ENCODE data around the gene GRIN1.

GRCh38 chr9:137161558-137162486 lies 22.9 kb downstream of the GRIN1 start:
- TF ChIP-seq USF2 (IDR thresholded peaks at IDR 0.05; ENCODE audit: low read length): no peak
- no peak for TF ChIP-seq KDM5A (IDR thresholded peaks at IDR 0.05; ENCODE audit: low read length)
- TF ChIP-seq CREB1 (IDR thresholded peaks at IDR 0.05): no peak
- TF ChIP-seq EZH2 (IDR thresholded peaks at IDR 0.05; ENCODE audit: low read depth, low read length, severe bottlenecking): no peak
- TF ChIP-seq RAD21 (IDR thresholded peaks at IDR 0.05 in 1 of 2, conservative IDR thresholded peaks at IDR 0.05 in 1 of 2; ENCODE audit: low read depth in 2 of 2, low read length in 2 of 2): no peak
- TF ChIP-seq POLR2AphosphoS5 (IDR thresholded peaks at IDR 0.05; ENCODE audit: low read depth, low read length): no peak
- no peak for TF ChIP-seq EP300 (IDR thresholded peaks at IDR 0.05; ENCODE audit: borderline replicate concordance in 1 of 2, low read depth in 2 of 2, low read length in 2 of 2)
- no peak for TF ChIP-seq CTCF (IDR thresholded peaks at IDR 0.05; ENCODE audit: control extremely low read depth in 1 of 3, insufficient read depth in 1 of 3, low read depth in 1 of 3, low read length in 3 of 3)

Measured in H1 (cell line).